SKM-1 treated with dmso at 0.1 percent for 144 hours (cell line): Measurements from ENCODE around the gene COX19.

ENCODE experiments used
- DNase-seq: peaks from one replicate; lab custom pipeline; 2025; ENCODE audit not compliant: unreplicated experiment; lab: John Stamatoyannopoulos, UW

Gene COX19

GRCh38 chr7:974820-975681 lies at the start of gene COX19:
Gene COX19 (minus strand): TSS chr7:975549. CDS start chr7:975509, 40 bp downstream.
- peak; percentile 75 for DNase-seq

- peak; percentile 50 for DNase-seq
These were observed 49.0 kb upstream of the COX19 start for GRCh38 chr7:1024331-1024841.

GRCh38 chr7:1022801-1023465 lies 47.6 kb upstream of the COX19 start:
- no peak for DNase-seq

GRCh38 chr7:1022356-1022755 lies 47.0 kb upstream of the COX19 start:
- DNase-seq: no peak

- no peak for DNase-seq
These were observed 46.6 kb upstream of the COX19 start for GRCh38 chr7:1021931-1022330.

- DNase-seq: no peak
These were observed 46.0 kb upstream of the COX19 start for GRCh38 chr7:1021366-1021765.

- no peak for DNase-seq
These were observed 45.5 kb upstream of the COX19 start for GRCh38 chr7:1020849-1021251.

GRCh38 chr7:1019789-1020610 lies 44.7 kb upstream of the COX19 start:
- no peak for DNase-seq

GRCh38 chr7:1019255-1019785 lies 44.0 kb upstream of the COX19 start:
- DNase-seq: no peak

GRCh38 chr7:1018334-1018695 lies 43.0 kb upstream of the COX19 start:
- DNase-seq: no peak

GRCh38 chr7:1017586-1018333 lies 42.4 kb upstream of the COX19 start:
- DNase-seq: no peak

GRCh38 chr7:1016577-1017531 lies 41.5 kb upstream of the COX19 start:
- no peak for DNase-seq

GRCh38 chr7:1015196-1016121 lies 40.1 kb upstream of the COX19 start:
- no peak for DNase-seq

GRCh38 chr7:1014681-1015080 lies 39.3 kb upstream of the COX19 start:
- DNase-seq: no peak

- no peak for DNase-seq
These were observed 38.2 kb upstream of the COX19 start for GRCh38 chr7:1013581-1013980.

GRCh38 chr7:1012716-1013095 lies 37.4 kb upstream of the COX19 start:
- DNase-seq: no peak

GRCh38 chr7:1012004-1012715 lies 36.8 kb upstream of the COX19 start:
- no peak for DNase-seq
